Prostate gland (tissue), 2 donors: ENCODE results near the gene KCNIP2.

Experiments
- POLR2AphosphoS5 ChIP-seq: sonication (generic); formaldehyde crosslinking; IDR thresholded peaks from one replicate; pipeline ENCODE4 v1.6.1; 2017; ENCODE audit warnings: antibody characterized with exemption
- TF ChIP-seq, protein P1 (sequence below), 4 experiments: fragments of 200-600 bp in 2 of 4; fragments of 450-650 bp in 2 of 4; sonication (generic) in 2 of 4; IDR thresholded peaks; 1 replicate in 3 of 4; 2 replicates in 1 of 4; pipeline ENCODE4 v1.5.1; 2016 to 2019; ENCODE audit warnings: antibody characterized with exemption in 4 of 4, mild to moderate bottlenecking in 2 of 4, moderate library complexity in 2 of 4

DNA sequence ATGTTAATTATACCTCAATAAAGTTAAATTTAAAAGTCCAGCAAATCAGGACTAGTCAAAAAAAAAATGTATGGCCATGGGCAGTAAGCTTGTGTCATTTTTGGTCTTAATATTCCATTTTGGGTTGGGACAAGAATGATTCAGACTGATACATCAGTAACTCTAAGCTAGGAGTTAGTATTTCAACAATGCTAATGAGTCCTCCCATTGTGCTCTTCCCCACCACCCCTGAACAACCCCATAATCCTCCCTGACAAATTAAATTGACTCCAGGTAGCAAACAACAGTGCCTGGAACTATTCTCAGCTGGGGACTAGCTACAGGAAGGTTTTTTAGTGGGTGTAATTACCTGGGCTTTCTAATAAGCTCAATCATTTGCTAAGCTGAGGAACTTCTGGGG, 30.7 kb upstream of the KCNIP2 start:
- TF ChIP-seq, protein P1, sequence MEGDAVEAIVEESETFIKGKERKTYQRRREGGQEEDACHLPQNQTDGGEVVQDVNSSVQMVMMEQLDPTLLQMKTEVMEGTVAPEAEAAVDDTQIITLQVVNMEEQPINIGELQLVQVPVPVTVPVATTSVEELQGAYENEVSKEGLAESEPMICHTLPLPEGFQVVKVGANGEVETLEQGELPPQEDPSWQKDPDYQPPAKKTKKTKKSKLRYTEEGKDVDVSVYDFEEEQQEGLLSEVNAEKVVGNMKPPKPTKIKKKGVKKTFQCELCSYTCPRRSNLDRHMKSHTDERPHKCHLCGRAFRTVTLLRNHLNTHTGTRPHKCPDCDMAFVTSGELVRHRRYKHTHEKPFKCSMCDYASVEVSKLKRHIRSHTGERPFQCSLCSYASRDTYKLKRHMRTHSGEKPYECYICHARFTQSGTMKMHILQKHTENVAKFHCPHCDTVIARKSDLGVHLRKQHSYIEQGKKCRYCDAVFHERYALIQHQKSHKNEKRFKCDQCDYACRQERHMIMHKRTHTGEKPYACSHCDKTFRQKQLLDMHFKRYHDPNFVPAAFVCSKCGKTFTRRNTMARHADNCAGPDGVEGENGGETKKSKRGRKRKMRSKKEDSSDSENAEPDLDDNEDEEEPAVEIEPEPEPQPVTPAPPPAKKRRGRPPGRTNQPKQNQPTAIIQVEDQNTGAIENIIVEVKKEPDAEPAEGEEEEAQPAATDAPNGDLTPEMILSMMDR (IDR thresholded peaks at IDR 0.05) = no peak
- no peak for TF ChIP-seq POLR2AphosphoS5
